M059J (cell line): Measurements from ENCODE around the gene DYNC2H1. TPM values are rescaled to one million over a fixed set of nuclear protein-coding genes. Genes with fewer than 3 reads are reported as not detected.
"Not testable (repeated sequence)": the region's sequence is repeated elsewhere in the genome, so short reads cannot be mapped to it uniquely, and the experiment has no call there.

Source experiments
- DNase-seq: peaks from one replicate; pipeline ENCODE4 v3.0.0-alpha.2; 2012; ENCODE audit warnings: low read depth
- total RNA-seq: library from RNA; depleted of rRNA; stranded (reverse); fragments of >200 nt; shearing (Covaris generic); gene quantifications from 2 replicates; pipeline ENCODE4 v1.2.3, GENCODE V29; 2014

Gene DYNC2H1
- total RNA-seq, 1 experiment from 2014 or later: 9.3 TPM

DNA sequence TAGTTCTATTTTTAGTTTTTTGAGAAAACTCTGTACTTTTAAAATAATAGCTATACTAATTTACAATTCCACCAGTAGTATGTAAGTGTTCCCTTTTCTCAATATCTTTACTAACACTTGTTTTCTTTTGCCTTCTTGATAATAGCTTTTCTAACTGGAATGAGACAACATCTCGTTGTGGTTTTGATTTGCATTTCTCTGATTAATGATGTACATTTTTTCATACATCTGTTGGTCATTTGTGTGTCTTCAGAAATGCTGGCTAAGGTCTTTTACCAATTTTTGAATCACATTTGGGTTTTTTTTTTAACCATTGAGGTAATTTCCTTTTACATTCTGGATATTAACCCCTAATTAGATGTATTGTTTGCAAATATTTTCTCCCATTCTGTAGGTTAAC, 258.9 kb downstream of the DYNC2H1 start:
- DNase-seq: no peak

DNA sequence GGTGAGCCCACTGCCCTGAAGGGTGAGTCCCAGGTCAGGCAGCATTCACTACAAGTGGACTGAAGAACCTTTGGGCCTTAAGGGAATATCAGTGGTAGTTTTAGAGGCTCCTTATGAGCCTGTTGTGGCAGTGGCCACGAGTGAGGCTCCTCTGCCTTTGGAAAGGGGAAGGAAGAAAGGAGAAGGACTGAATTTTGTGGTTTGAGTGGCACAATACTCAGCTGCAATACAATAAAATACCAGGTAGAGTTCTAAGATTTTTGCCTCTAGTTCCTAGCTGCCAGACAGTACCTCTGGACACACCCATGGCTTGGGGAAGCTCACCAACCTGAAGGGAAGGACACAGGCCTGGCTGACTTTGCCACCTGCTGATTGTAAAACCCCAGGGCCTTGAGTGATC, 260.9 kb downstream of the DYNC2H1 start:
- DNase-seq: no peak

DNA sequence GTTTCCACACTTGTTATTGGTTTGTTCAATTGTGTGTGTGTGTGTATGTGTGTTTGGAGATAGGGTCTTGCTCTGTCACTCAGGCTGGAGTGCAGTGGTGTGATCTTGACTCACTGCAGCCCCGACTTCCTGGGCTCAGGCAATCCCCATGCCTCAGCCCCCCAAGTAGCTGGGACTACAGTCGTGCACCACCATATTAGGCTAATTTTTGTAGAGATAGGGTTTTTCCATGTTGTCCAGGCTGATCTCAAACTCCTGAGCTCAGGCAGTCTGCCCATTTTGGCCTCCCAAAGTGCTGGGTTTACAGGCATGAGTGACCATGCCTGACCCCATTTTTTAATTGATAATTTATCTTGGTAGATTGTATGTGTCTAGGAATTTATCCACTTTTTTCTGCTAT, 263.7 kb downstream of the DYNC2H1 start:
- DNase-seq: no peak

DNA sequence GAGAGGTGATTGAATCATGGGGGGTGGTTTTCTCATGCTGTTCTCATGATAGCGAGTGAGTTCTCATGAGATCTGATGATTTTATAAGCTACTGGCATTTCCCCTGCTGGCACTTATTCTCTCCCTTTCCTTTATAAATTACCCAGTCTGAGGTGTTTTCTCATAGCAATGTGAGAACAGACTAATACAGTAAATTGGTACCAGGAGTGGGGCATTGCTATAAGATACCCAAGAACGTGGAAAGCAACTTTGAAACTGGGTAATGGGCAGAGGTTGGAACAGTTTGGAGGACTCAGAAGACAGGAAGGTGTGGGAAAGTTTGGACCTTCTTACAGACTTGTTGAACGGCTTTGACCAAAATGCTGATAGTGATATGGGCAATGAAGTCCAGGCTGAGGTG, 265.0 kb downstream of the DYNC2H1 start:
- not testable (repeated sequence) for DNase-seq

- no peak for DNase-seq
Observed at GRCh38 chr11:103378931-103379330, 269.7 kb downstream of the DYNC2H1 start.

GRCh38 chr11:103380031-103380430, 270.8 kb downstream of the DYNC2H1 start:
- peak; percentile 47 for DNase-seq

GRCh38 chr11:103384652-103385051, 275.4 kb downstream of the DYNC2H1 start:
- no peak for DNase-seq

GRCh38 chr11:103395612-103396011, 286.4 kb downstream of the DYNC2H1 start:
- DNase-seq: peak; percentile 95

DNA sequence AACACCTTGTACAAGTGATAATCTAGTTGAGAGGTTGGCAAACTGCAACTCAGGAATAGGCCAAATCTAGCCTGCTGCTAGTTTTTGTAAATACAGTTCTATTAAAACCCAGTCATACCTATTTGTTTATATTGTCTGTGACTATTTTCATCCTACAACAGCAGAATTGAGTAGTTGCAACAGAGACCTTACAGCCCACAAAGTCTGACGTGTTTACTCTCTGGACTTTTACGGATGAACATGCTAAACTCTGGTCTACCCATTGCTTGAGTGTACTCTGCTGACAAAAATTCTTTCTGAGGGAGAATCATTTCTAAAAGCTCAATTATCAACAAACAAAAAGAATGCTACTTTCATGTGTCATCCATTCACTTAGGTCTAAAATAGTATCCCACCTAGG, 287.0 kb downstream of the DYNC2H1 start:
- DNase-seq: peak; percentile 84

DNA sequence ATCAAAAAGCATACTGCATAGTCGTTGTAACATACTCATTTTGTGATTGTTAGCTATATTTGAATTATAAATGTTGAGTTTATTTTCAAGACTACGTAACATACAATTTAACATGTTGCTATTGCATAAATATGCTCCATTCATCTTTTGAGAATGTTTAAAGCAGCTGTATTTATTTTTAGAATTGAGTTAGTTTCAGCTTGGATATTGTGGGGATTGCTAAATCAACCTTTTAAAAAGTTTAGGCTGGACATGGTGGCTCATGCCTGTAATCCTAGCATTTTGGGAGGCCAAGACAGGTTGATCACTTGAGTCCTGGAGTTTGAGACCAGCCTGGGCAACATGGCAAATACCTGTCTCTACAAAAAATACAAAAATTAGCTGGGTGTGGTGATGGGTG, 288.1 kb downstream of the DYNC2H1 start:
- no peak for DNase-seq

DNA sequence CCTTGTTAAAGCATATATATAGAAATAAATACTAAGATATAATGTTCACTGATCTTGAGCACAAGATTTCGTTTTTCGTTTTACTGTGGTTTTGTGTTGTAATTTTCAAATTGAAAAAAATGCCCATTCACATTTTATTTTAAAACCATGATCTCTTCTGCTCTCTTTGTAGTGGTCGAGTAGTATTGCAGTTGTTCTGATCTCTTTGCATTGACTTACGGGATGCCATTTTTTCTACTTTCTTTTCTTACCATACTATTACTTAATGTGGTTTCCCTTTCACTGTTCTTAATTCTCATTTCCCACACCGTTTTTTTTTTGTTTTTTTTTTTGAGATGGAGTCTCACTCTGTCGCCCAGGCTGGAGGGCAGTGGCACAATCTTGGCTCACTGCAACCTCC, 289.6 kb downstream of the DYNC2H1 start:
- no peak for DNase-seq

- DNase-seq: no peak
Observed at GRCh38 chr11:103406357-103406756, 297.1 kb downstream of the DYNC2H1 start.

GRCh38 chr11:103407641-103408040, 298.4 kb downstream of the DYNC2H1 start:
- no peak for DNase-seq

- no peak for DNase-seq
Observed at GRCh38 chr11:103413266-103413888, 304.2 kb downstream of the DYNC2H1 start.

DNA sequence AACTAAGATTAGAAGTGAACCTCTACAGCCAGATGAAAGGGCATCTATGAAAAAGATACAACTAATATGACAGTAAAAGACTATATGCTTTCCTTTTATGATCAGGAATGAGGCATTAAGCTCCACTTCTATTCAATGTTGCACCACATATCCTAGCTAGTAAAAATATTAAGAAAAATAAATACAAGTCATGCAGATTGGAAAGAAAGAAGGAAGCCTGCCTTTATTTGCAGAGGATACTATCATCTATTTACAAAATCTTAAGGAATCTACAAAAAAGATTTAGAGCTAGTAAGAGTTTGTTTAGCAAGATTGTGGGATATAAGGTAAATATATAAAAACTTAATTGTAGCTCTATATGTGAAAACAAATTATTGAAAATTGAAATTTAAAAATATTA, 308.8 kb downstream of the DYNC2H1 start:
- DNase-seq: no peak

DNA sequence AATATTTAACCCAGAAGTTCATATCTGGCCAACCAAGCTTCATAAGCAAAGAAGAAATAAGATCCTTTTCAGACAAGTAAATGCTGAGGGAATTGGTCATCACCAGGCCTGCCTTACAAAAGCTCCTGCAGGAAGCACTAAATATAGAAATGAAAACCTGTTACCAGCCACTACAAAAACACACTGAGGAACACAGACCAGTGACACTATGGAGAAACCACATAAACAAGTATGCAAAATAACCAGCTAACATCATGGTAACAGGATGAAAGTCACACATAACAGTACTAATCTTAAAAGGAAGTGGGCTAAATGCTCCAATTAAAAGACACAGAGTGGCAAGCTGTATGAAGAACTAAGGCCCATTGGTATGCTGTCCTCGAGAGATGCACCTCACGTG, 311.4 kb downstream of the DYNC2H1 start:
- DNase-seq: peak; percentile 75

- DNase-seq: peak; percentile 95
Observed at GRCh38 chr11:103433386-103434072, 324.3 kb downstream of the DYNC2H1 start.

DNA sequence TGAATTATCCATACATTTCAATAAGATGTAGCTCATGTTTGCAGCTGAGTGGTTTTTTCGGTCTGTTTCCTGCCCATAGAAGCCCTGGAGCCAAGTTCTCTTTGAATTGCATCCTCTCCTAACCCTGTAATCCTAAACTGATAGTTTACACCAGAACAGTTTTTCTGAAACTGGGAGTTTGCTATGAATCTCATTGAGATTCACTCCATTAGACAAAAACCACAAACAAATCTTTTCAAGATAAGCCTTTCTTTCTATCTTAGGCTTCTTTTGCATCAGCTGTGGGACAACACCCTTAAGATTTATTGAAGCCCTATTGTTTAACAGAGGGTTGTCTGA, 324.8 kb downstream of the DYNC2H1 start:
- peak; percentile 69 for DNase-seq

DNA sequence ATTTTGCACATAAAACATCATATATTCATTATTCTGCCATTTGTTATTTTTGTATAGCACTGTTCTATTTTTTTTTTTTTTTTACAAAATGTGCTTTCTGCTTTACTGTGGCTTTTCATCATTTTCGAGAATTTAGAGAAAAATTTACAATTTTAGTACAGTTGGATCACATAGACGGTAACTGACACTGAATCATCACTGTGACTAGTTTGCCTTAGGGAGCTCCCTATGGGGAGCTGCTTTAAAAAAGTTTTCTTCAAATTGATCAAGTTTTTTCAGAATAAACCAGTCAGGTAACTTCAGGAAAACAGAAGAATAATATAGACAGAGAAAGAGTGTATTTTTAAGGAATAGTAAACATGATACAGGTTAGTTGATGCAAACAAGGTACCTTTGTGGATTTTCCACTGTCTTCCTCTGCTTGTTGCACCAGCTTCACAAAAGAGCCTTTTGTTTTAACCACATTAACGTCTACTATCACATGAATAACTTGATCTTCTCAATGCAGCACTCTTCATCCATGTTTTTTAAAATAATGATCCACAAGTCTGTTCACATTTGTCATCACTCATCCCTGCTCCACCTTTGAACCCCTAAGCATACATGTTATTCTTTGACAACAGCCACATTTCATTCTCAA, 327.0 kb downstream of the DYNC2H1 start:
- DNase-seq: no peak

DNA sequence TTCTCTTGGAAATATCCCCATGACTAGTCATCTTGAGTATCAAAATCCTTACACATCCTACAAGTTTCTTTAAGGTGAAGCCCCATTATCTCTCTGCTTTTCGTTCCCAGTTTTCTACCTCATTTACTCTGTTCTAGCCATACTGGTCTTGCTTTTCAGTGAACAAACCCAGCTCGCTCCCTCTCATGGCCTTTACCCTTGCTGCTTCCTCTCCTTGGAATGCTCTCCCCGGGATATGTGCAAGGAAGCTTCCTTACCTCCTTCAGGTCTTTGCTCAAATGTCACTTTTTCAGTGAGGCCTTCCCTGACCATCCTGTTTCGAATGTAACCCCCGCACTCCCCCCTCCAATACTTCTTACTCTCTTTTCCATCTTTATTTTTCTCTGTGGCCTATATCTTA, 331.8 kb downstream of the DYNC2H1 start:
- no peak for DNase-seq

DNA sequence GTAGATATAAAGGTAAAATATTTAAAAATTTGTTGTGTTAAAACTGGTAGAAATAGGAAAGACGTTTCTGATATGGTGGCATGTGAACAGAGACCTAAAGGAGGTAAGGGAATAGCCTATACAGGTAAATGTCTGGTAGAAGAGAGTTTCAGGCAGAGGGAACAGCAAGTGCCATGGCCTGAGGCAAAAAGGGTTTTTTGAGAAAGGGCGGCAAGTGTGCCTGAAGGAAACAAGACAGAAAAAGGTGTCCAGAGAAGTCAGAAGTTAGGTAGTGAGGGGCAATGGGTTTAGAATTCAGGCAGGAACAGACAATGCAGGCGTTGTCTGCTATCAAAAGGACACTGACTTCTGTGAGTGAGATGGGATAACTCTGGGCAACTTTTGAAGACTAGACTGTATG, 339.7 kb downstream of the DYNC2H1 start:
- DNase-seq: no peak

GRCh38 chr11:103450241-103450640, 341.0 kb downstream of the DYNC2H1 start:
- peak; percentile 24 for DNase-seq

DNA sequence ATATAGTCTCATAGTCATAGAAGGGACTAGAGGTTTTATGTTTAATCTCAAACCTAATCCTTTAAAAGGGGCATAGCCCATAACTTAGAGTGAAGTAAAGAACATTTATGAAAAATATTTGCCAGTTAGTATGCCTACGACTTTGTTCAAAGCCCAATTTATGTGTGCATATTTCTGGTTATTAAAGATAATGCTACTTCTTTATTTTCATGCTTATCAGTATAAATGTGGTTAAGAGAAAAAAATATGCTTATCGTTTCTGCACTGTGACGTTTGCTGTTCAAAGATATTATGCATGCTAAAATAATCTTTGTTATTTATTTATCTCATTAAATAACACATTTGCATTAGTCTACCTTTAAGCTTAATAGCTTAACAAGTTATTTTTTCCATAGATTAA, 343.9 kb downstream of the DYNC2H1 start:
- DNase-seq: no peak
